Upper lobe of right lung (tissue), 1 donor: ENCODE measurements around the gene FBXW8. TPM values are rescaled to one million over a fixed set of nuclear protein-coding genes. Genes with fewer than 3 reads are reported as not detected.

Source experiments
- ATAC-seq: fragments of 200-7000 bp; cut with Tn5 transposase; one replicate; pipeline ENCODE4 v1.9.1; 2020; ENCODE audit warnings: mild to moderate bottlenecking, moderate library complexity
- DNase-seq: peaks from one replicate; pipeline ENCODE4 v3.0.0-alpha.2; 2020
- H3K27ac ChIP-seq: fragments of 200-600 bp; one replicate; pipeline ENCODE4 v1.8.0; 2022
- H3K27me3 ChIP-seq: fragments of 200-600 bp; one replicate; pipeline ENCODE4 v1.8.0; 2022; ENCODE audit warnings: mild to moderate bottlenecking
- H3K36me3 ChIP-seq: fragments of 200-600 bp; one replicate; pipeline ENCODE4 v1.8.0; 2022
- H3K4me1 ChIP-seq: fragments of 200-600 bp; one replicate; pipeline ENCODE4 v1.8.0; 2022
- H3K4me3 ChIP-seq: fragments of 200-600 bp; one replicate; pipeline ENCODE4 v1.8.0; 2022; ENCODE audit warnings: mild to moderate bottlenecking
- H3K9me3 ChIP-seq: fragments of 200-600 bp; one replicate; pipeline ENCODE4 v1.8.0; 2022
- CTCF ChIP-seq: fragments of 200-600 bp; IDR thresholded peaks from one replicate; pipeline ENCODE4 v1.8.0; 2022; ENCODE audit warnings: antibody characterized with exemption
- intact Hi-C: fragments of 100-400 bp; cut with DNase I; formaldehyde crosslinking; loops from one replicate; pipeline ENCODE4 v1.11.0; 2022
- total RNA-seq: library from RNA; stranded (reverse); fragmentation: NEBNext Ultra II Directional; extraction: Animal tissue kit (Norgen Biotek cat#: 25700); gene quantifications from one replicate; pipeline ENCODE4 v1.2.1, GENCODE V29; 2021
- donor health status: DM: no; HTN: yes; CAD: no; lungs with severe emphysema.

Gene FBXW8
- total RNA-seq, 1 donor from 2014 or later: 16.8 TPM

GRCh38 chr12:117014342-117014887, 103.7 kb downstream of the FBXW8 start:
- ATAC-seq (no peak), DNase-seq (no peak)
- no peak overlapping the region for H3K27ac ChIP-seq
- no peaks in the 10 kb centered on the region for H3K27me3 ChIP-seq
- no peak for TF ChIP-seq CTCF
- no peaks in the 10 kb centered on the region for H3K9me3 ChIP-seq
- H3K4me1 ChIP-seq: no peaks in the 10 kb centered on the region
- H3K4me3 ChIP-seq: no peak overlapping the region
- peaks cover 37% of the 10 kb centered on the region for H3K36me3 ChIP-seq
- intact Hi-C loops: no loop called here

GRCh38 chr12:117015811-117016210, 105.1 kb downstream of the FBXW8 start:
- no peak for TF ChIP-seq CTCF
- Histone ChIP-seq H3K36me3 (peaks cover 35% of the 10 kb centered on the region), H3K27me3 (no peaks in the 10 kb centered on the region), H3K4me3 (no peak overlapping the region), H3K4me1 (no peaks in the 10 kb centered on the region), H3K27ac (no peak overlapping the region), H3K9me3 (no peaks in the 10 kb centered on the region)
- ATAC-seq (no peak), DNase-seq (no peak)
- intact Hi-C loops: no loop called here

GRCh38 chr12:117017807-117018206, 107.1 kb downstream of the FBXW8 start:
- H3K27ac ChIP-seq: no peak overlapping the region
- no peaks in the 10 kb centered on the region for H3K27me3 ChIP-seq
- intact Hi-C loops: no loop called here
- no peak for DNase-seq
- H3K4me1 ChIP-seq: no peaks in the 10 kb centered on the region
- peaks cover 30% of the 10 kb centered on the region for H3K36me3 ChIP-seq
- no peak for TF ChIP-seq CTCF
- H3K9me3 ChIP-seq: no peaks in the 10 kb centered on the region
- no peak for ATAC-seq
- H3K4me3 ChIP-seq: no peak overlapping the region

GRCh38 chr12:117018276-117018675, 107.5 kb downstream of the FBXW8 start:
- Histone ChIP-seq H3K27ac (no peak overlapping the region), H3K36me3 (peaks cover 30% of the 10 kb centered on the region), H3K27me3 (no peaks in the 10 kb centered on the region), H3K9me3 (no peaks in the 10 kb centered on the region), H3K4me3 (no peak overlapping the region), H3K4me1 (no peaks in the 10 kb centered on the region)
- no peak for TF ChIP-seq CTCF
- intact Hi-C loops: no loop called here
- DNase-seq (no peak), ATAC-seq (no peak)

- Histone ChIP-seq H3K27ac (no peak overlapping the region), H3K36me3 (peaks cover 33% of the 10 kb centered on the region)
- intact Hi-C loops: no loop called here
These were observed 107.9 kb downstream of the FBXW8 start for GRCh38 chr12:117018685-117019084.

More at GRCh38 chr12:117018685-117019084, 107.9 kb downstream of the FBXW8 start:
- no peaks in the 10 kb centered on the region for H3K27me3 ChIP-seq
- no peak for ATAC-seq
- TF ChIP-seq CTCF: no peak
- no peaks in the 10 kb centered on the region for H3K9me3 ChIP-seq
- no peaks in the 10 kb centered on the region for H3K4me1 ChIP-seq
- DNase-seq: no peak
- H3K4me3 ChIP-seq: no peak overlapping the region
